B cell (primary cell): ENCODE data around the gene WDR12. TPM values are rescaled to one million over a fixed set of nuclear protein-coding genes. Genes with fewer than 3 reads are reported as not detected.
"Not testable (repeated sequence)": the region's sequence is repeated elsewhere in the genome, so short reads cannot be mapped to it uniquely, and the experiment has no call there.

Source experiments
- ATAC-seq: fragments of 200-7000 bp; cut with Tn5 transposase; one replicate; pipeline ENCODE4 v1.10.0; 2021; ENCODE audit warnings: low read depth, mild to moderate bottlenecking, moderate number of reproducible peaks, moderate library complexity
- CTCF ChIA-PET: fragments of 350-600 bp; sonication (Branson Sonifier 250); formaldehyde crosslinking; loops from one replicate; lab custom pipeline; 2021; ENCODE audit warnings: antibody characterized with exemption, inconsistent platforms; lab: Charles Lee
- POLR2A ChIA-PET: fragments of 350-600 bp; sonication (Branson Sonifier 250); formaldehyde crosslinking; loops from one replicate; lab custom pipeline; 2021; ENCODE audit warnings: antibody characterized with exemption; lab: Charles Lee
- DNase-seq: peaks from one replicate; pipeline ENCODE4 v3.0.0; 2013
- H2AFZ ChIP-seq: 2 replicates; pipeline ENCODE4 v1.6.1; 2012; ENCODE audit warnings: mild to moderate bottlenecking, low read depth, low read length; ENCODE audit not compliant: insufficient read depth, poor library complexity, severe bottlenecking
- H3K27ac ChIP-seq, 2 donors: 1 replicate in 1 of 2; 2 replicates in 1 of 2; pipeline ENCODE4 v1.5.1; 2012 to 2013; ENCODE audit warnings: low read length in 2 of 2, mild to moderate bottlenecking in 2 of 2, moderate library complexity in 1 of 2
- H3K27me3 ChIP-seq, 4 experiments: fragments of 200-600 bp in 1 of 4; sonication (generic) in 1 of 4; replicated peaks in 1 of 4; 1 replicate in 2 of 4; 2 replicates in 2 of 4; pipeline versions ENCODE4 v1.6.1 to v1.7.0; 2013 to 2016; ENCODE audit warnings: low read length in 3 of 4, mild to moderate bottlenecking in 2 of 4, mixed read lengths in 1 of 4, moderate library complexity in 1 of 4; ENCODE audit not compliant: insufficient read depth in 4 of 4, control insufficient read depth in 3 of 4; ENCODE audit errors: control extremely low read depth in 1 of 4
- H3K36me3 ChIP-seq, 2 experiments: replicated peaks in 1 of 2; 1 replicate in 1 of 2; 2 replicates in 1 of 2; pipeline versions ENCODE4 v1.6.1 to v1.7.1; 2013; ENCODE audit warnings: low read length in 1 of 2; ENCODE audit not compliant: insufficient read depth in 2 of 2, control insufficient read depth in 1 of 2; ENCODE audit errors: control extremely low read depth in 1 of 2, extremely low read depth in 1 of 2
- H3K4me1 ChIP-seq, 2 donors: fragments of 200-600 bp in 1 of 2; sonication (generic) in 1 of 2; 1 replicate in 1 of 2; 2 replicates in 1 of 2; pipeline versions ENCODE4 v1.5.1 to v1.6.1; 2013 to 2017; ENCODE audit warnings: low read length in 2 of 2; ENCODE audit not compliant: control insufficient read depth in 2 of 2, insufficient read depth in 2 of 2
- H3K4me2 ChIP-seq: replicated peaks from 2 replicates; pipeline ENCODE3; 2012; ENCODE audit warnings: mild to moderate bottlenecking, low read depth, low read length; ENCODE audit not compliant: poor library complexity, severe bottlenecking
- H3K4me3 ChIP-seq, 5 experiments: fragments of 200-600 bp in 1 of 5; sonication (generic) in 1 of 5; 1 replicate in 3 of 5; 2 replicates in 2 of 5; pipeline versions ENCODE4 v1.5.1 to v1.7.0; 2011 to 2016; ENCODE audit warnings: low read length in 4 of 5, mild to moderate bottlenecking in 4 of 5, low read depth in 2 of 5, control low read depth in 1 of 5, moderate library complexity in 1 of 5; ENCODE audit not compliant: insufficient read depth in 1 of 5; ENCODE audit errors: control extremely low read depth in 1 of 5, extremely low read depth in 1 of 5
- H3K79me2 ChIP-seq: fragments of 200-600 bp; sonication (generic); one replicate; pipeline ENCODE4 v1.6.0; 2016; ENCODE audit warnings: low read length; ENCODE audit not compliant: control insufficient read depth, insufficient read depth
- H3K9ac ChIP-seq: fragments of 200-600 bp; sonication (generic); 2 replicates; pipeline ENCODE4 v1.6.1; 2017; ENCODE audit warnings: mild to moderate bottlenecking, low read length, moderate library complexity
- H3K9me3 ChIP-seq, 3 donors: one replicate each; pipeline versions ENCODE4 v1.6.1 to v1.7.1; 2013; ENCODE audit warnings: low read length in 2 of 3; ENCODE audit not compliant: control insufficient read depth in 2 of 3, insufficient read depth in 1 of 3; ENCODE audit errors: control extremely low read depth in 1 of 3
- H4K20me1 ChIP-seq: 2 replicates; pipeline ENCODE4 v1.6.0; 2012; ENCODE audit warnings: mild to moderate bottlenecking, low read length; ENCODE audit not compliant: insufficient read depth, control insufficient read depth, poor library complexity, severe bottlenecking
- H3K27ac Mint-ChIP-seq: one replicate; pipeline ENCODE4 v1.8.0; 2021; ENCODE audit warnings: mixed read lengths
- H3K27me3 Mint-ChIP-seq: one replicate; pipeline ENCODE4 v1.8.0; 2021; ENCODE audit warnings: mixed read lengths
- H3K4me1 Mint-ChIP-seq: one replicate; pipeline ENCODE4 v1.8.0; 2021; ENCODE audit warnings: mixed read lengths
- H3K4me3 Mint-ChIP-seq: one replicate; pipeline ENCODE4 v1.8.0; 2021; ENCODE audit warnings: mixed read lengths
- H3K9me3 Mint-ChIP-seq: one replicate; pipeline ENCODE4 v1.8.0; 2022; ENCODE audit warnings: mixed read lengths; ENCODE audit not compliant: insufficient read depth
- EZH2 ChIP-seq: IDR thresholded peaks from 2 replicates; pipeline ENCODE4 v1.6.1; 2012; ENCODE audit warnings: borderline replicate concordance, low read depth, mild to moderate bottlenecking, moderate library complexity, low read length; ENCODE audit not compliant: insufficient read depth, poor library complexity, severe bottlenecking
- WGBS: methylation state at CpG from one replicate; pipeline ENCODE4 v1.1.5; 2013; ENCODE audit warnings: missing lambda C conversion rate; ENCODE audit not compliant: insufficient coverage; 5-methylcytosine and 5-hydroxymethylcytosine counted together
- intact Hi-C: fragments of 100-400 bp; cut with micrococcal nuclease; formaldehyde crosslinking; loops from one replicate; pipeline ENCODE4 v1.10.0; 2022
- polyA plus RNA-seq: library from polyadenylated mRNA; depleted of rRNA; stranded (reverse); fragments of >200 nt; gene quantifications from 2 replicates; pipeline ENCODE4 v1.2.3, GENCODE V29; 2012
- total RNA-seq, 2 donors: library from RNA; stranded (reverse); fragments of 120-200 nt in 1 of 2; gene quantifications; 1 replicate in 1 of 2; 2 replicates in 1 of 2; pipeline versions ENCODE4 v1.2.3 to v1.2.4, GENCODE V29; 2013 to 2022
- TF ChIP-seq, protein P1 (sequence below): fragments of 200-600 bp; IDR thresholded peaks from one replicate; pipeline ENCODE4 v1.8.0; 2022; ENCODE audit warnings: antibody characterized with exemption, mild to moderate bottlenecking

WDR12 gene
- total and polyA plus RNA-seq, 2 donors (not counting 1 experiment from before 2014, with no cell fraction given) = 7.1 to 20.8 TPM

DNA sequence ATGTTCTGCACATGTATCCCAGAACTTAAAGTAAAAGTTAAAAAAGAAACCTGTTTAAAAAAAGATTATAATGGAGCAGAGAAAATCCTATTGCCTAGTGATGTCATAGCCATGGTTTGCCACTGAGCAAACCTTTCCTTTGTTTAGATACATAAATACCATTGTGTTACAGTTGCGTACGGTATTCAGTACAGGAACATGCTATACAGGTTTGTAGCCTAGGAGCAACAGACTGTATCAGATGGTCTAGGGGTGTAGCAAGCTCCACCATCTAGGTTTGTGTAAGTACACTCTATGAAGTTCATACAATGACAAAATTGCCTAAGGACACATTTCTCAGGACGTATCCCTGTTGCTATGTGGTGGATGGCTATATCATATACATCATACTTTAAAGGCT, 52.9 kb downstream of the WDR12 start:
- H3K4me3 Mint-ChIP-seq = no peak overlapping the region
- H3K4me3 ChIP-seq = no peak overlapping the region
- no CpG with 5 or more reads among the region's 3 CpGs for WGBS

DNA sequence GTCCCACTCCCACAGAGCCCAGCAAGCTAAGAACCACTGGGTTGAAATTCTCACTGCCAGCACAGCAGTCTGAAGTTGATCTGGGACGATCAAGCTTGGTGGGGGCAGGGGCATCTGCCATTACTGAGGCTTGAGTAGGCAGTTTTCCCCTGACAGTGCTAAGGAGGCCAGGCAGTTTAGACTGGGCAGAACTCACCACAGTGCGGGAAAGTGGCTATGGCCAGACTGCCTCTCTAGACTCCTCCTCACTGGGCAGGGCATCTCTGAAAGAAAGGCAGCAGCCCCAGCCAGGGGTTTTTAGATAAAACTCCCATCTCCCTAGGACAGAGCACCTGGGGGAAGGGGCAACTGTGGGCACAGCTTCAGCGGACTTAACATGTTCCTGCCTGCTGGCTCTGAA, 62.1 kb downstream of the WDR12 start:
- CTCF ChIA-PET = interaction anchor here (0.7 kb wide), 1 partner anchor 18 kb away, joined by 3 read pairs; no protein-coding TSS in a partner anchor
- ATAC-seq, intact Hi-C loops, H3K27ac ChIP-seq, DNase-seq, H3K79me2 ChIP-seq, H3K9ac ChIP-seq, H3K9me3 ChIP-seq, H3K4me3 Mint-ChIP-seq, H3K4me2 ChIP-seq, H3K27me3 Mint-ChIP-seq, H3K36me3 ChIP-seq, H3K27me3 ChIP-seq, H3K9me3 Mint-ChIP-seq, H4K20me1 ChIP-seq, H3K27ac Mint-ChIP-seq, H3K4me3 ChIP-seq: not testable (repeated sequence)
- H2AFZ ChIP-seq = peak overlapping the region; percentile 32
- peaks cover 22% of the 10 kb centered on the region for H3K4me1 Mint-ChIP-seq
- WGBS = 95% methylated on average over 3 of the region's 3 CpGs
- POLR2A ChIA-PET = interaction anchor here (0.7 kb wide), 1 partner anchor 1730 kb away, joined by 3 read pairs; no protein-coding TSS in a partner anchor
- H3K4me1 ChIP-seq = peaks cover 6 to 20% of the 10 kb centered on the region in 2 donors

More for the DNA sequence above, 52.9 kb downstream of the WDR12 start:
- Mint-ChIP-seq H3K27me3 (no peaks in the 10 kb centered on the region), H3K9me3 (peaks cover 3% of the 10 kb centered on the region), H3K4me1 (no peaks in the 10 kb centered on the region), H3K27ac (no peak overlapping the region)
- CTCF ChIA-PET = no interaction called here
- ATAC-seq (no peak), DNase-seq (no peak)
- H4K20me1 ChIP-seq = no peaks in the 10 kb centered on the region
- H3K4me1 ChIP-seq = no peaks in the 10 kb centered on the region
- TF ChIP-seq, protein P1, sequence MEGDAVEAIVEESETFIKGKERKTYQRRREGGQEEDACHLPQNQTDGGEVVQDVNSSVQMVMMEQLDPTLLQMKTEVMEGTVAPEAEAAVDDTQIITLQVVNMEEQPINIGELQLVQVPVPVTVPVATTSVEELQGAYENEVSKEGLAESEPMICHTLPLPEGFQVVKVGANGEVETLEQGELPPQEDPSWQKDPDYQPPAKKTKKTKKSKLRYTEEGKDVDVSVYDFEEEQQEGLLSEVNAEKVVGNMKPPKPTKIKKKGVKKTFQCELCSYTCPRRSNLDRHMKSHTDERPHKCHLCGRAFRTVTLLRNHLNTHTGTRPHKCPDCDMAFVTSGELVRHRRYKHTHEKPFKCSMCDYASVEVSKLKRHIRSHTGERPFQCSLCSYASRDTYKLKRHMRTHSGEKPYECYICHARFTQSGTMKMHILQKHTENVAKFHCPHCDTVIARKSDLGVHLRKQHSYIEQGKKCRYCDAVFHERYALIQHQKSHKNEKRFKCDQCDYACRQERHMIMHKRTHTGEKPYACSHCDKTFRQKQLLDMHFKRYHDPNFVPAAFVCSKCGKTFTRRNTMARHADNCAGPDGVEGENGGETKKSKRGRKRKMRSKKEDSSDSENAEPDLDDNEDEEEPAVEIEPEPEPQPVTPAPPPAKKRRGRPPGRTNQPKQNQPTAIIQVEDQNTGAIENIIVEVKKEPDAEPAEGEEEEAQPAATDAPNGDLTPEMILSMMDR = no peak
- no peak for TF ChIP-seq EZH2
- H3K9ac ChIP-seq = no peak overlapping the region
- intact Hi-C loops = no loop called here
- POLR2A ChIA-PET = no interaction called here
- H3K4me2 ChIP-seq = no peak overlapping the region
- no peaks in the 10 kb centered on the region for H3K27me3 ChIP-seq
- no peaks in the 10 kb centered on the region for H3K79me2 ChIP-seq
- H3K27ac ChIP-seq = no peak overlapping the region
- H2AFZ ChIP-seq = no peak overlapping the region
- H3K9me3 ChIP-seq = no peaks in the 10 kb centered on the region
- no peaks in the 10 kb centered on the region for H3K36me3 ChIP-seq
